H1 (cell line): ENCODE results near the gene MVP. TPM values are rescaled to one million over a fixed set of nuclear protein-coding genes. Genes with fewer than 3 reads are reported as not detected.
A peak's percentile ranks its signal among the peaks of the same experiment; 100 is the strongest.

ENCODE experiments used
- CTCF ChIA-PET: fragments of 300-600 bp; sonication (Branson Sonifier 250); formaldehyde crosslinking; loops from one replicate; lab custom pipeline; 2021; ENCODE audit not compliant: partially characterized antibody; lab: Charles Lee
- POLR2A ChIA-PET: fragments of 300-600 bp; sonication (Branson Sonifier 250); formaldehyde crosslinking; loops from one replicate; lab custom pipeline; 2021; ENCODE audit warnings: inconsistent platforms; ENCODE audit not compliant: partially characterized antibody; lab: Charles Lee
- DNase-seq, 2 experiments: peaks; one replicate each; pipeline versions ENCODE4 v3.0.0 to v3.0.0-alpha.2; 2010 to 2022; ENCODE audit warnings: low spot score in 2 of 2, low read depth in 1 of 2, mixed read lengths in 1 of 2
- FAIRE-seq: peaks from 2 replicates; lab custom pipeline; 2011; peaks lifted over from hg19 to GRCh38; lab: Jason Lieb, UNC
- H2AFZ ChIP-seq: 2 replicates; pipeline ENCODE4 v1.8.1; 2012; ENCODE audit warnings: low read length, inconsistent platforms
- H2AK5ac ChIP-seq: 2 replicates; pipeline ENCODE4 v1.6.1; 2013; ENCODE audit warnings: low read depth, low read length
- H2BK120ac ChIP-seq: replicated peaks from 2 replicates; pipeline ENCODE3; 2013; ENCODE audit warnings: low read depth, low read length, inconsistent platforms
- H2BK12ac ChIP-seq: 2 replicates; pipeline ENCODE4 v1.6.1; 2013; ENCODE audit warnings: low read depth, low read length
- H2BK15ac ChIP-seq: 2 replicates; pipeline ENCODE4 v1.6.1; 2013; ENCODE audit warnings: low read length
- H2BK20ac ChIP-seq: 2 replicates; pipeline ENCODE4 v1.6.1; 2013; ENCODE audit warnings: low read length
- H2BK5ac ChIP-seq: 2 replicates; pipeline ENCODE4 v1.6.1; 2013; ENCODE audit warnings: low read depth, low read length
- H3K14ac ChIP-seq: 2 replicates; pipeline ENCODE4 v1.6.1; 2013; ENCODE audit warnings: inconsistent platforms; ENCODE audit not compliant: insufficient read length
- H3K18ac ChIP-seq: 2 replicates; pipeline ENCODE4 v1.6.1; 2013; ENCODE audit warnings: low read length; ENCODE audit errors: extremely low read depth
- H3K23ac ChIP-seq: 2 replicates; pipeline ENCODE4 v1.6.1; 2013; ENCODE audit warnings: inconsistent platforms; ENCODE audit not compliant: insufficient read length
- H3K23me2 ChIP-seq: 2 replicates; pipeline ENCODE4 v1.6.1; 2013; ENCODE audit warnings: low read depth, low read length
- H3K27ac ChIP-seq: 2 replicates; pipeline ENCODE4 v1.6.1; 2011; ENCODE audit warnings: low read depth, low read length, inconsistent platforms
- H3K27me3 ChIP-seq, 4 experiments: replicated peaks in 1 of 4; 1 replicate in 1 of 4; 2 replicates in 3 of 4; pipeline versions ENCODE4 v1.6.1 to v1.8.1; 2011 to 2013; ENCODE audit warnings: low read length in 3 of 4, mild to moderate bottlenecking in 3 of 4, inconsistent platforms in 2 of 4, mixed read lengths in 2 of 4, moderate library complexity in 1 of 4; ENCODE audit not compliant: control insufficient read depth in 3 of 4, insufficient read depth in 3 of 4; ENCODE audit errors: extremely low read depth in 1 of 4
- H3K36me3 ChIP-seq, 4 experiments: 2 replicates each; pipeline versions ENCODE4 v1.6.1 to v1.8.1; 2011 to 2013; ENCODE audit warnings: mild to moderate bottlenecking in 4 of 4, low read length in 3 of 4, moderate library complexity in 2 of 4, control low read depth in 1 of 4, inconsistent platforms in 1 of 4; ENCODE audit not compliant: insufficient read depth in 4 of 4, control insufficient read depth in 2 of 4
- H3K4ac ChIP-seq: replicated peaks from 2 replicates; pipeline ENCODE3; 2013; ENCODE audit warnings: low read length, low read depth, mixed read lengths, inconsistent platforms; ENCODE audit not compliant: insufficient read length
- H3K4me1 ChIP-seq, 4 experiments: replicated peaks in 1 of 4; 1 replicate in 1 of 4; 2 replicates in 3 of 4; pipeline versions ENCODE4 v1.6.1 to v1.8.1; 2011 to 2013; ENCODE audit warnings: low read length in 3 of 4, inconsistent platforms in 2 of 4, mixed read lengths in 1 of 4; ENCODE audit not compliant: insufficient read depth in 4 of 4, control insufficient read depth in 3 of 4
- H3K4me2 ChIP-seq, 2 experiments: 2 replicates each; pipeline versions ENCODE4 v1.6.1 to v1.8.1; 2011 to 2013; ENCODE audit warnings: low read depth in 2 of 2, low read length in 2 of 2, control low read depth in 1 of 2, inconsistent platforms in 1 of 2, mild to moderate bottlenecking in 1 of 2; ENCODE audit not compliant: insufficient read depth in 1 of 2
- H3K4me3 ChIP-seq, 4 experiments: fragments of 200-600, 300-600 bp in 1 of 4; sonication (generic), shearing (Covaris generic), sonication (Bioruptor Twin) in 1 of 4; 2 replicates each; pipeline versions ENCODE4 v1.5.1 to v1.8.1; 2011 to 2016; ENCODE audit warnings: low read length in 4 of 4, low read depth in 3 of 4, control low read depth in 2 of 4, inconsistent platforms in 2 of 4, mild to moderate bottlenecking in 2 of 4, mixed read lengths in 1 of 4, moderate library complexity in 1 of 4; ENCODE audit not compliant: insufficient read depth in 2 of 4; ENCODE audit errors: extremely low read depth in 1 of 4
- H3K56ac ChIP-seq: replicated peaks from 2 replicates; pipeline ENCODE3; 2013; ENCODE audit warnings: low read depth, mild to moderate bottlenecking, mixed read lengths, low read length, inconsistent platforms; ENCODE audit not compliant: insufficient read length
- H3K79me1 ChIP-seq: 2 replicates; pipeline ENCODE4 v1.6.1; 2013; ENCODE audit warnings: low read depth, low read length, control low read depth
- H3K79me2 ChIP-seq, 2 experiments: 2 replicates each; pipeline versions ENCODE4 v1.6.1 to v1.8.1; 2012 to 2013; ENCODE audit warnings: low read length in 2 of 2, mild to moderate bottlenecking in 2 of 2, inconsistent platforms in 1 of 2; ENCODE audit not compliant: insufficient read depth in 2 of 2, control insufficient read depth in 1 of 2
- H3K9ac ChIP-seq, 4 experiments: replicated peaks in 1 of 4; 1 replicate in 1 of 4; 2 replicates in 3 of 4; pipeline versions ENCODE4 v1.6.1 to v1.8.1; 2011 to 2013; ENCODE audit warnings: low read depth in 3 of 4, low read length in 3 of 4, control low read depth in 2 of 4, mild to moderate bottlenecking in 2 of 4, moderate library complexity in 2 of 4, inconsistent platforms in 1 of 4; ENCODE audit errors: extremely low read depth in 1 of 4
- H3K9me3 ChIP-seq, 2 experiments: 2 replicates each; pipeline versions ENCODE4 v1.6.1 to v1.8.1; 2012 to 2013; ENCODE audit warnings: mild to moderate bottlenecking in 2 of 2, moderate library complexity in 2 of 2, control low read depth in 1 of 2, inconsistent platforms in 1 of 2, low read depth in 1 of 2, low read length in 1 of 2, mixed read lengths in 1 of 2; ENCODE audit not compliant: insufficient read depth in 2 of 2
- H4K20me1 ChIP-seq, 2 experiments: replicated peaks in 1 of 2; 2 replicates each; pipeline versions ENCODE3 to v1.8.1; 2011 to 2013; ENCODE audit warnings: inconsistent platforms in 2 of 2, low read length in 2 of 2, mild to moderate bottlenecking in 1 of 2; ENCODE audit not compliant: insufficient read depth in 2 of 2, control insufficient read depth in 1 of 2
- H4K5ac ChIP-seq: 2 replicates; pipeline ENCODE4 v1.6.1; 2013; ENCODE audit warnings: low read length, low read depth, mixed read lengths, inconsistent platforms; ENCODE audit not compliant: insufficient read length
- H4K8ac ChIP-seq: 2 replicates; pipeline ENCODE4 v1.8.0; 2013; ENCODE audit warnings: mild to moderate bottlenecking, moderate library complexity, low read length, inconsistent platforms; ENCODE audit not compliant: insufficient read depth; ENCODE audit errors: extremely low read depth
- H4K91ac ChIP-seq: replicated peaks from 2 replicates; pipeline ENCODE3; 2013; ENCODE audit warnings: low read length, mixed read lengths, inconsistent platforms; ENCODE audit not compliant: insufficient read length
- BACH1 ChIP-seq: IDR thresholded peaks from 2 replicates; pipeline ENCODE4 v1.6.1; 2012; ENCODE audit warnings: low read length, improper control_type of control experiment
- JUN ChIP-seq: IDR thresholded peaks from 2 replicates; pipeline ENCODE4 v1.6.1; 2011; ENCODE audit warnings: low read depth, mild to moderate bottlenecking, improper control_type of control experiment, low read length
- JUND ChIP-seq: IDR thresholded peaks from 2 replicates; pipeline ENCODE4 v1.6.1; 2011; ENCODE audit warnings: mild to moderate bottlenecking, improper control_type of control experiment, low read length
- MAFK ChIP-seq: IDR thresholded peaks from 2 replicates; pipeline ENCODE4 v1.6.1; 2012; ENCODE audit warnings: low read depth, mild to moderate bottlenecking, improper control_type of control experiment, low read length
- POLR2AphosphoS5 ChIP-seq: IDR thresholded peaks from 2 replicates; pipeline ENCODE4 v1.6.1; 2011; ENCODE audit warnings: low read depth, low read length
- TAF7 ChIP-seq: optimal IDR thresholded peaks from 2 replicates; pipeline ENCODE3; 2011; ENCODE audit warnings: low read depth, mild to moderate bottlenecking, inconsistent platforms, low read length, moderate library complexity, borderline replicate concordance
- WGBS, 2 experiments: shearing (Covaris generic) in 1 of 2; methylation state at CpG; one replicate each; pipeline versions ENCODE4 v1.1.6 to v1.1.7; 2013 to 2015; ENCODE audit warnings: low lambda C conversion rate in 2 of 2, mixed read lengths in 2 of 2, inconsistent platforms in 1 of 2, low coverage in 1 of 2, missing lambda C conversion rate in 1 of 2; ENCODE audit not compliant: insufficient replicate concordance in 2 of 2, insufficient coverage in 1 of 2, insufficient read length in 1 of 2; ENCODE audit errors: extremely low coverage in 1 of 2, missing lambda C conversion rate in 1 of 2; 5-methylcytosine and 5-hydroxymethylcytosine counted together
- polyA plus RNA-seq, 7 experiments: library from polyadenylated mRNA; depleted of rRNA in 3 of 7; stranded (reverse) in 5 of 7; unstranded in 2 of 7; fragments of >200 nt in 5 of 7; fragments of 200-250 nt in 2 of 7; gene quantifications; 1 replicate in 5 of 7; 2 replicates in 1 of 7; 4 replicates in 1 of 7; pipeline versions ENCODE4 v1.2.1 to v1.2.3, GENCODE V29; 2011 to 2013; ENCODE audit warnings: missing spikeins in 2 of 7, mixed read lengths in 2 of 7
- total RNA-seq: library from RNA; stranded (reverse); fragmentation: NEBNext Ultra II Directional; extraction: Animal tissue kit (Norgen Biotek cat#: 25700); gene quantifications from 2 replicates; pipeline ENCODE4 v1.2.1, GENCODE V29; 2021

Gene MVP
- total and polyA plus RNA-seq, 2 of the 8 experiments (the other 6 are each of a cell fraction or from before 2014, with no cell fraction given) = 1.9 TPM

DNA sequence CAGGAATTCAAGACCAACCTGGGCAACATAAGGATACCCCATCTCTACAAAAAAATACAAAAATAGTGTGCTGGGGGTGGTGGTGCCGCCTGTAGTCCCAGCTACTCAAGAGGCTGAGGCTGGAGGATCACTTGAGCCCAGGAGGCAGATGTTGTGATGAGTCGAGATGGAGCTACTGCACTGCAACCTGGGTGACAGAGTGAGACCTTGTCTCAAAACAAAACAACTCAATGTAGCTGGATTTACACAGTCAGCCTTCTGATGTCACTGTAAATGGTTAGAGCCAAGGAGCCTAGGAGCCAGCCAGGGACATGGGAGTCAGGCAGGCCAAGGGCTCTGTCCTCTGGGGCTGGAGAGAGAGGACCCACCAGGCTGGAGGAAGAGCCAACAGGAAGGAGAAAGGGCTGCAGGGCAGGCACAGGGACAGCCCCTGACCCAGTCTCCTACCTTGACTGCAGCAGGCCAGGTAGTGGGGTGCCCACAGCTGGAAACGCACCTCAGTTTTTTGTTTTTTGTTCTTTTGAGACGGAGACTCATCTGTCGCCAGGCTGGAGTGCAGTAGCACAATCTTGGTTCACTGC is 34.3 kb downstream of the MVP start:
- Histone ChIP-seq H4K20me1 (no peaks in the 10 kb centered on the region), H2BK12ac (no peak overlapping the region), H3K9ac (no peak overlapping the region), H3K23me2 (no peaks in the 10 kb centered on the region), H3K79me1 (no peaks in the 10 kb centered on the region), H4K91ac (no peak overlapping the region), H3K4me2 (no peak overlapping the region), H3K4me3 (no peak overlapping the region), H2BK15ac (0 out of 2 replicates have a peak overlapping the region, but pooled peaks have one; percentile 61), H2BK5ac (no peak overlapping the region), H3K27me3 (no peaks in the 10 kb centered on the region), H3K18ac (no peak overlapping the region), H2AK5ac (0 out of 2 replicates have a peak overlapping the region, but pooled peaks have one; percentile 24), H4K5ac (no peak overlapping the region), H3K79me2 (no peaks in the 10 kb centered on the region), H2AFZ (no peak overlapping the region), H2BK120ac (no peak overlapping the region), H3K9me3 (no peaks in the 10 kb centered on the region), H3K56ac (no peak overlapping the region), H3K4me1 (no peaks in the 10 kb centered on the region), H3K27ac (no peak overlapping the region), H3K36me3 (peaks cover 0 to 8% (median 2%) of the 10 kb centered on the region in 4 experiments; a peak in 3 of 8 replicates), H2BK20ac (no peak overlapping the region), H3K23ac (no peak overlapping the region), H4K8ac (no peak overlapping the region), H3K4ac (no peak overlapping the region), H3K14ac (no peak overlapping the region)
- no peak for DNase-seq
- WGBS, 2 experiments = 96% methylated on average over 5 of the region's 5 CpGs; no CpG with 5 or more reads in 1 of the 2 experiments
- TF ChIP-seq POLR2AphosphoS5 = no peak
- TF ChIP-seq MAFK = no peak
- no peak for TF ChIP-seq BACH1
- TF ChIP-seq JUND = no peak
- TF ChIP-seq JUN = no peak
- TF ChIP-seq TAF7 = no peak
- no peak for FAIRE-seq
- ChIA-PET CTCF (interaction anchor here (0.6 to 15.0 kb wide), 6 partner anchors 12 to 178 kb away, joined by 3 to 212 read pairs (median 6); partner anchors contain the start of genes MVP, PAGR1 and TLCD3B), POLR2A (interaction anchor here (0.9 to 2.5 kb wide), 4 partner anchors 9 to 47 kb away, joined by 3 to 9 read pairs (median 6); partner anchors contain the start of gene CDIPT)
